ENCODE data around the gene IGF1R. TPM values are rescaled to one million over a fixed set of nuclear protein-coding genes. Genes with fewer than 3 reads are reported as not detected.
A peak's percentile ranks its signal among the peaks of the same experiment; 100 is the strongest.

The IGF1R gene
- total and polyA plus RNA-seq, 7 donors = 1.2 to 130 (median 39.6) TPM

GRCh38 chr15:98943601-98944151 is 295.3 kb downstream of the IGF1R start:
- intact Hi-C loops (cut with DNase I) = loop anchor here (10.0 kb wide), 1 partner anchor 271 kb away; no protein-coding TSS in a partner anchor
- H3K4me3 ChIP-seq = no peak overlapping the region
- no peaks in the 10 kb centered on the region for H3K27me3 ChIP-seq
- TF ChIP-seq CTCF (IDR thresholded peaks at IDR 0.05) (no peak), POLR2AphosphoS5 (IDR thresholded peaks at IDR 0.05) (peak in 1 of 4 donors; percentile 7), EP300 (IDR thresholded peaks at IDR 0.05) (peak in 1 of 4 donors; percentile 26)
- no peak for DNase-seq
- peak overlapping the region; percentile 62 to 85 (median 76) for H3K27ac ChIP-seq
- no peaks in the 10 kb centered on the region for H3K9me3 ChIP-seq
- peaks cover 0 to 51% (median 45%) of the 10 kb centered on the region in 4 donors for H3K4me1 ChIP-seq
- WGBS, 2 donors = 13 to 38% methylated on average over 6 of the region's 6 CpGs
- peaks cover 8 to 54% (median 33%) of the 10 kb centered on the region in 4 donors for H3K36me3 ChIP-seq

GRCh38 chr15:98946301-98947255 is 298.2 kb downstream of the IGF1R start:
- intact Hi-C loops (cut with DNase I) = loop anchor here (2.0 to 10.0 kb wide), 2 partner anchors 92 to 268 kb away; no protein-coding TSS in a partner anchor

GRCh38 chr15:98948456-98948855 is 300.1 kb downstream of the IGF1R start:
- H3K27ac ChIP-seq = peak overlapping the region in 2 of 4 donors; percentile 81 to 85
- intact Hi-C loops (cut with DNase I) = loop anchor here (10.0 kb wide), 1 partner anchor 266 kb away; no protein-coding TSS in a partner anchor

More at GRCh38 chr15:98946301-98947255, 298.2 kb downstream of the IGF1R start:
- peaks cover 9 to 49% (median 25%) of the 10 kb centered on the region in 4 donors for H3K36me3 ChIP-seq
- H3K4me3 ChIP-seq = no peak overlapping the region
- H3K27ac ChIP-seq = peak overlapping the region in 3 of 4 donors; percentile 60 to 85 (median 81)
- peak; percentile 77 for DNase-seq
- TF ChIP-seq POLR2AphosphoS5 (IDR thresholded peaks at IDR 0.05) = peak in 2 of 4 donors; percentile 31 to 43
- no peak for TF ChIP-seq CTCF (IDR thresholded peaks at IDR 0.05)
- no peak for TF ChIP-seq POLR2A (IDR thresholded peaks at IDR 0.05)
- TF ChIP-seq EP300 (IDR thresholded peaks at IDR 0.05) = no peak
- no peaks in the 10 kb centered on the region for H3K27me3 ChIP-seq
- 77 to 86% methylated on average over 15 of the region's 15 CpGs for WGBS, 2 donors
- H3K9me3 ChIP-seq = no peaks in the 10 kb centered on the region
- H3K4me1 ChIP-seq = peaks cover 0 to 53% (median 47%) of the 10 kb centered on the region in 4 donors

GRCh38 chr15:98948941-98949340 is 300.6 kb downstream of the IGF1R start:
- Histone ChIP-seq H3K4me3 (no peak overlapping the region), H3K36me3 (peaks cover 9 to 49% (median 24%) of the 10 kb centered on the region in 4 donors), H3K9me3 (no peaks in the 10 kb centered on the region), H3K4me1 (peaks cover 0 to 53% (median 43%) of the 10 kb centered on the region in 4 donors), H3K27ac (peak overlapping the region in 1 of 4 donors; percentile 85), H3K27me3 (no peaks in the 10 kb centered on the region)
- 86 to 87% methylated on average over 11 of the region's 11 CpGs for WGBS, 2 donors
- intact Hi-C loops (cut with DNase I) = loop anchor here (10.0 kb wide), 1 partner anchor 266 kb away; no protein-coding TSS in a partner anchor
- TF ChIP-seq POLR2AphosphoS5 (IDR thresholded peaks at IDR 0.05) = no peak
- no peak for TF ChIP-seq POLR2A (IDR thresholded peaks at IDR 0.05)
- TF ChIP-seq EP300 (IDR thresholded peaks at IDR 0.05) = no peak
- no peak for TF ChIP-seq CTCF (IDR thresholded peaks at IDR 0.05)
- no peak for DNase-seq

More at GRCh38 chr15:98948456-98948855, 300.1 kb downstream of the IGF1R start:
- Histone ChIP-seq H3K27me3 (no peaks in the 10 kb centered on the region), H3K4me1 (peaks cover 0 to 53% (median 45%) of the 10 kb centered on the region in 4 donors), H3K4me3 (no peak overlapping the region), H3K36me3 (peaks cover 9 to 49% (median 24%) of the 10 kb centered on the region in 4 donors), H3K9me3 (no peaks in the 10 kb centered on the region)
- DNase-seq = no peak
- WGBS, 2 donors = 91% methylated on average over 13 of the region's 13 CpGs
- TF ChIP-seq POLR2AphosphoS5 (IDR thresholded peaks at IDR 0.05) = no peak
- no peak for TF ChIP-seq POLR2A (IDR thresholded peaks at IDR 0.05)
- no peak for TF ChIP-seq EP300 (IDR thresholded peaks at IDR 0.05)
- no peak for TF ChIP-seq CTCF (IDR thresholded peaks at IDR 0.05)
